Loucy (cell line): ENCODE results near the gene DTX1.

Experiments
- CTCF ChIP-seq: fragments of 200-600 bp; sonication (generic); conservative IDR thresholded peaks from 2 replicates; pipeline ENCODE4 v1.5.1; 2014; ENCODE audit warnings: mild to moderate bottlenecking, antibody characterized with exemption, low read length
- EZH2phosphoT487 ChIP-seq: fragments of 200-600 bp; IDR thresholded peaks from 2 replicates; pipeline ENCODE4 v1.6.1; 2018; ENCODE audit warnings: antibody characterized with exemption, mild to moderate bottlenecking, moderate library complexity, borderline replicate concordance

- no peak for TF ChIP-seq CTCF
- TF ChIP-seq EZH2phosphoT487, result no peak
Observed at GRCh38 chr12:113022563-113023297, 33.8 kb upstream of the DTX1 start.
